Measurements from ENCODE around the gene ARHGDIG.
"Not testable (repeated sequence)": the region's sequence is repeated elsewhere in the genome, so short reads cannot be mapped to it uniquely, and the experiment has no call there.

The ARHGDIG gene

DNA sequence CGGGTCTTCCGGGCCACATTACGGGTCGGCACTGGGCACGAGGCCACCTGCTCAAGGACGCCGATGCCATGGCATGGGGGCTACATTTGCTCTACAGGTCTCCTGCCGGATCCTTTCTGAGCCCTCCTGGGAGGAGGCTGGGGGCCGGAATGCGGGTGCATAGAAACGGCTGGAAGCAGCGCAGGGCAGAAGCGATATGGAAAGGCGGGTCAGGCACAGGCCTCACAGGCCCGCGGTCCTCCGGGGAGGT is 43.7 kb downstream of the ARHGDIG start:
- Histone ChIP-seq H3K9me3 (ENCODE audit: control insufficient read depth in 5 of 5, low read length in 5 of 5) (no peaks in the 10 kb centered on the region), H3K9ac (ENCODE audit: low read length in 5 of 5) (no peak overlapping the region), H3K27ac (ENCODE audit: low read depth, low read length) (no peak overlapping the region), H3K4me3 (ENCODE audit: low read depth in 1 of 5, low read length in 5 of 5) (no peak overlapping the region), H3K27me3 (ENCODE audit: control insufficient read depth in 5 of 5, insufficient read depth in 4 of 5, low read length in 5 of 5) (no peaks in the 10 kb centered on the region), H3K36me3 (ENCODE audit: control insufficient read depth in 5 of 5, insufficient read depth in 5 of 5, low read length in 5 of 5) (peaks cover 0 to 13% (median 8%) of the 10 kb centered on the region in 5 donors), H3K4me1 (ENCODE audit: control insufficient read depth in 5 of 5, insufficient read depth in 5 of 5, low read length in 5 of 5) (peaks cover 0 to 30% (median 19%) of the 10 kb centered on the region in 5 donors)

DNA sequence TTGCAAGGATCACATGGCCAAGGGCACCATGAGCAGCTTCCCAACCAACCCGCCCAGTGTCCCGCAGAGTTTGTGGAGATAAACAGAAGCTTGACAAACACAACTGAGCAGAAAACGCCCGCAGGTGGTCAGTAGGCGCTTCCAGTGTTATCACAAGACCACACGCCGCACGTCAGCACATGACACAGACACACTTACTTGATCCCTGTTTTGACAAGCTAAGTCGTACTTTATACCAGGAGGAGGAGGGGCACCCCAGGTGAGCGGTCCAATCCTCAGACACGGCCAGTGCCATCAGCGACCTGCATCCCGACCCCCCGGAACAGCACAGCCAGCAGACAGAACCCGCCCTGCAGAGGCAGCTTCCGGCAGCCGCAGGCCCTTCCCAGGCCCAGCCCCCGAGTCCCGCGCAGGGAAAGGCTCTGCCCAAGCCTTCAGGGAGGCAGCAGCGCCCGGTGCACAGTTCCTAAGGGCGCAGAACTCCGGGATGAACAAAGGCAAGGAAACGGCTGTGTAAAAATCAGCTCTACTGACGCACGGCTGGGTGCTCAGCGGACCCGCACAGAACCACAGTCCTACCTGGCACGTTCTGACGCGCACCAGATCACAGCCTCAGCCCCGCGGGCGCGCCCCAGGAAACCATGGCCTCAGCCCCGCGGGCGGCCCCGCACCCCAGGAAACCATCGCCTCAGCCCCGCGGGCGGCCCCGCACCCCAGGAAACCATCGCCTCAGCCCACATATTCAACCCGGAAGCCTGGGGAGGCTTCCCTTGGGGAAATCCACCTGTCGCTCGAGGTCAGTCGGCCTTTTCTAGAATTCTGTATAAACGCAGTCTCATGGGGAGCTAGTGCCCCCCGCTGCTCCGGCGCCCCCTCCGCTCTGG is 44.3 kb downstream of the ARHGDIG start:
- Histone ChIP-seq H3K27me3 (ENCODE audit: control insufficient read depth in 5 of 5, insufficient read depth in 4 of 5, low read length in 5 of 5) (no peaks in the 10 kb centered on the region), H3K4me1 (ENCODE audit: control insufficient read depth in 5 of 5, insufficient read depth in 5 of 5, low read length in 5 of 5) (peaks cover 0 to 30% (median 19%) of the 10 kb centered on the region in 5 donors), H3K4me3 (ENCODE audit: low read depth in 1 of 5, low read length in 5 of 5) (peak overlapping the region in 2 of 5 donors; percentile 35 to 49), H3K36me3 (ENCODE audit: control insufficient read depth in 5 of 5, insufficient read depth in 5 of 5, low read length in 5 of 5) (peaks cover 0 to 8% (median 3%) of the 10 kb centered on the region in 5 donors), H3K27ac (ENCODE audit: low read depth, low read length) (no peak overlapping the region), H3K9ac (ENCODE audit: low read length in 5 of 5) (peak overlapping the region in 1 of 5 donors; percentile 32), H3K9me3 (ENCODE audit: control insufficient read depth in 5 of 5, low read length in 5 of 5) (no peaks in the 10 kb centered on the region)

DNA sequence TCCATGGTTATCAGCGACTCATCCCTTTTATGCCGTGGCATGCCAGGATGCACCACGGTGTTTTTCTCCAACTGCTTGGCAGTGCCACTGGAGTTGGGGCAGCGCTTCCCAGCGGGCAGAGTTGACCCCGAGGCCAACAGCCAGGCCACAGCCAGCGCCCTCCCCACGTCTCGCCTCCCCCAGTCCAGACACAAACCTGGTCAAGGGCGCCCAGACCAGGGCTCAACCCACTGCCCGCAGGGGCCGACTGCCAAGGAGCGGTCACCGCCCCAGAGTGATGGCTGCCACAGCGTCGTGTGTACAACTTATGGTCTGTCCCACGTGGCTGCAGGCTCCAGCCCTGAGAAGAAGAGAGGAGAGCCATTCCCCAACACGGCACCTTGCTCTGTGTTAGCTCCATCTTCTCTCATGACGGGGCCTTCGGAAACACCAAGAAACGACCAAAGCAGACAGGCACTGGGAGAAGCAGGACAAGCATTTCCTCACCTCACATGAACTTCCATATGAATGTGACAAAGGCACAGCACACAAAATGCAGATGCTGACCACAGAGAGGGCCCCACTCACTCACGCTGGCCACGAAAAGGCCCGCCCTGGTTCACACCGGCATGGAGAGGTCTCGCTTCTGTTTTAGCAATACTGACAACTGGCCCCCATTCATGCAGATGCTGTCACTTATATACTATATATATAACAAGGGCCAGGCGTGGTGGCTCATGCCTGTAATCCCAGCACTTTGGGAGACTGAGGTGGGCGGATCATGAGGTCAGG is 45.2 kb downstream of the ARHGDIG start:
- Histone ChIP-seq H3K27me3 (ENCODE audit: control insufficient read depth in 5 of 5, insufficient read depth in 4 of 5, low read length in 5 of 5) (no peaks in the 10 kb centered on the region), H3K4me3 (ENCODE audit: low read depth in 1 of 5, low read length in 5 of 5) (peak overlapping the region in 2 of 5 donors; percentile 35 to 49), H3K9ac (ENCODE audit: low read length in 5 of 5) (no peak overlapping the region), H3K4me1 (ENCODE audit: control insufficient read depth in 5 of 5, insufficient read depth in 5 of 5, low read length in 5 of 5) (peaks cover 0 to 34% (median 23%) of the 10 kb centered on the region in 5 donors), H3K27ac (ENCODE audit: low read depth, low read length) (no peak overlapping the region), H3K36me3 (ENCODE audit: control insufficient read depth in 5 of 5, insufficient read depth in 5 of 5, low read length in 5 of 5) (peaks cover 0 to 8% (median 3%) of the 10 kb centered on the region in 5 donors), H3K9me3 (ENCODE audit: control insufficient read depth in 5 of 5, low read length in 5 of 5) (no peaks in the 10 kb centered on the region)

DNA sequence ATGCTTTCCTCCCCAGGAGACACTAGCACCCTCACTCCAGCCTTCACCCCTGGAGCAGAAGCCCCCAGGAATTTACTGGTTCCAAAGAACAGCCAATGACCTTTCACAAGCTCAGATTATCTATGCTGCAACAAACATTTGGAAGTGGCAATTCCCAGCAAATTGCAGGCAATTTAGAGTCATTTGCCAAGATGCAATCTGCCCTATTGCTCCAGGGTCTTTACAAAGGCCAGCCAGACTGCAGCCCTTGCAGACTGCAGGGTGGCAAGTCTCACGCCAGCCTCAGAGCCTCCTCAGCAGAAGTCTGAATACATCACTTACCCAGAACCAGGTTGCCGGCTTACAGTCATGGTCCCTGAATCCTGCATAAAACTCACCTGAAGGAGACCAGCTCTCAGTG is 50.4 kb downstream of the ARHGDIG start:
- Histone ChIP-seq H3K27me3 (ENCODE audit: control insufficient read depth in 5 of 5, insufficient read depth in 4 of 5, low read length in 5 of 5) (no peaks in the 10 kb centered on the region), H3K27ac (ENCODE audit: low read depth, low read length) (no peak overlapping the region), H3K9ac (ENCODE audit: low read length in 5 of 5) (peak overlapping the region in 1 of 5 donors; percentile 12), H3K4me3 (ENCODE audit: low read depth in 1 of 5, low read length in 5 of 5) (no peak overlapping the region), H3K9me3 (ENCODE audit: control insufficient read depth in 5 of 5, low read length in 5 of 5) (no peaks in the 10 kb centered on the region), H3K36me3 (ENCODE audit: control insufficient read depth in 5 of 5, insufficient read depth in 5 of 5, low read length in 5 of 5) (no peaks in the 10 kb centered on the region), H3K4me1 (ENCODE audit: control insufficient read depth in 5 of 5, insufficient read depth in 5 of 5, low read length in 5 of 5) (peaks cover 0 to 27% (median 21%) of the 10 kb centered on the region in 5 donors)

DNA sequence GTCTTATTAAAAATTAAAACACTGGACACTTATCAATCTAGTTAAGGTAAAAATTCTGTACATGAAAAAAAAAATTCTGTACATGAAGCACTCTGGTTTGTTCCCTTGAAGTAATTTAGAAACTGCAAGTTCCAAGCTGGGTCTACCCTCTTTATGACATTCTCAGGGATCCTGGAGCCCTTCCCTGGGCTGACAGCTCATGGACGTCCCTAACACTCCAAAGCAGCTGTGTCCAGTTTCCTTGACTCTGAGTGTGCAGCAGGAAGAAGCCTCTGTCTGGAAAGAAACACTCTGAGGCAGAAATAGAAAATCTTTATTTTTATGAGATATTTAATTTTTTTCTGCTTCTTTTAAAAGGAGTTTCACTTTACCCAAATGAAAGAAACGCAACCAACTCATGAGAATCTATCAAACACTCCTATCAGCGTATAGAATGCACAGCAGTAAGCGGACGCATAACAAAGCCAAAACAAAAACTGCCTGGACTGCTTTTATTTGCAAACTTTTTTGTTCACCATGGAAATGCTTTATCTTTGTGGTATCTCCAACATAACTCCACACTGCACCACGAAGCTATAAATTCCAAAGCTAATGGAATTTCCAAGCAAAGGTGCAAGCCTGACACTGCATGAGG is 50.9 kb downstream of the ARHGDIG start:
- not testable (repeated sequence) for H3K9ac ChIP-seq (ENCODE audit: low read length in 5 of 5); H3K27ac ChIP-seq (ENCODE audit: low read depth, low read length)
- peaks cover 0 to 27% (median 21%) of the 10 kb centered on the region in 5 donors for H3K4me1 ChIP-seq (ENCODE audit: control insufficient read depth in 5 of 5, insufficient read depth in 5 of 5, low read length in 5 of 5)

More for the DNA sequence above, 50.9 kb downstream of the ARHGDIG start:
- H3K9me3 ChIP-seq (ENCODE audit: control insufficient read depth in 5 of 5, low read length in 5 of 5); H3K36me3 ChIP-seq (ENCODE audit: control insufficient read depth in 5 of 5, insufficient read depth in 5 of 5, low read length in 5 of 5); H3K4me3 ChIP-seq (ENCODE audit: low read depth in 1 of 5, low read length in 5 of 5); H3K27me3 ChIP-seq (ENCODE audit: control insufficient read depth in 5 of 5, insufficient read depth in 4 of 5, low read length in 5 of 5): not testable (repeated sequence)

Data from subcutaneous abdominal adipose tissue (tissue), 5 donors.